ENCODE results near the gene LPP. TPM values are rescaled to one million over a fixed set of nuclear protein-coding genes. Genes with fewer than 3 reads are reported as not detected.

The LPP gene
- total and polyA plus RNA-seq, 9 of the 15 experiments (the other 6 are each of a cell fraction or from before 2014, with no cell fraction given), result 0.07 to 0.18 TPM; not detected in 7

GRCh38 chr3:188165596-188165995 is 11.6 kb downstream of the LPP start:
- TF ChIP-seq PHF20 (IDR thresholded peaks at IDR 0.05; ENCODE audit: partially characterized antibody) (no peak), STAT5A (IDR thresholded peaks at IDR 0.05; ENCODE audit: borderline replicate concordance, low read length) (no peak), DNMT1 (IDR thresholded peaks at IDR 0.05) (no peak), MYNN (IDR thresholded peaks at IDR 0.05) (no peak), MYNN (CRISPR knock-in tag; IDR thresholded peaks at IDR 0.05) (no peak), TEAD1 (CRISPR knock-in tag; IDR thresholded peaks at IDR 0.05) (no peak), CBFA2T3 (IDR thresholded peaks at IDR 0.05) (no peak), CREB3 (tag; conservative IDR thresholded peaks at IDR 0.05; ENCODE audit: low read depth) (no peak), ZNF512 (tag; IDR thresholded peaks at IDR 0.05) (no peak), NELFE (IDR thresholded peaks at IDR 0.05; ENCODE audit: insufficient read depth, insufficient read length) (no peak), CBX3 (IDR thresholded peaks at IDR 0.05; ENCODE audit: borderline replicate concordance in 1 of 2, low read length in 2 of 2) (no peak)

More at GRCh38 chr3:188165596-188165995, 11.6 kb downstream of the LPP start:
- in situ Hi-C loops (cut with MboI), result no loop called here
- FAIRE-seq, result no peak
- ChIA-PET POLR2A (interaction anchor here (1.0 kb wide), 1 partner anchor 427 kb away, joined by 3 read pairs; no protein-coding TSS in a partner anchor), CTCF (ENCODE audit: low intra/inter-chr PET ratio) (no interaction called here)
- H3K4me2 ChIP-seq (ENCODE audit: insufficient read depth, low read length), result no peak overlapping the region
- no peaks in the 10 kb centered on the region for H3K4me1 ChIP-seq (replicated peaks in 1 of 2; ENCODE audit: control insufficient read depth in 2 of 2, insufficient read depth in 2 of 2, low read length in 2 of 2)
- no peaks in the 10 kb centered on the region for H3K9me1 ChIP-seq (ENCODE audit: control insufficient read depth, insufficient read depth, low read length)
- DNase-seq (ENCODE audit: extremely low read depth in 1 of 4, low spot score in 3 of 4), result no peak
- H3K9ac ChIP-seq (ENCODE audit: insufficient read depth in 1 of 2, low read depth in 2 of 2, low read length in 2 of 2), result no peak overlapping the region
- H3K79me2 ChIP-seq (ENCODE audit: control insufficient read depth, insufficient read depth, low read length), result no peaks in the 10 kb centered on the region
- intact Hi-C loops (cut with micrococcal nuclease), result no loop called here
- BruUV-seq (replicated peaks), result no TSS peak
- H3K27me3 ChIP-seq (ENCODE audit: control insufficient read depth in 2 of 2, insufficient read depth in 2 of 2, low read length in 2 of 2), result no peaks in the 10 kb centered on the region; a peak in 1 of 5 replicates
- 2% methylated on average over 9 of the region's 9 CpGs for WGBS (ENCODE audit: insufficient coverage, low coverage, missing lambda C conversion rate)
- no peak overlapping the region for H2AFZ ChIP-seq (ENCODE audit: low read depth, low read length)
- H3K4me3 ChIP-seq, result no peak overlapping the region
- no peaks in the 10 kb centered on the region for H3K36me3 ChIP-seq (ENCODE audit: control insufficient read depth, insufficient read depth, low read length)
- no peak overlapping the region for H3K27ac ChIP-seq (ENCODE audit: extremely low read depth, low read depth, low read length)
- no peak for ATAC-seq
- no peaks in the 10 kb centered on the region for H4K20me1 ChIP-seq (replicated peaks; ENCODE audit: control insufficient read depth, insufficient read depth, low read length)
- H3K9me3 ChIP-seq (replicated peaks; ENCODE audit: control insufficient read depth, insufficient read depth, low read depth, low read length), result no peaks in the 10 kb centered on the region

Measured in K562 (cell line).